Endometrial microvascular endothelial cells (primary cell): Measurements from ENCODE around the gene NHS. TPM values are rescaled to one million over a fixed set of nuclear protein-coding genes. Genes with fewer than 3 reads are reported as not detected.
"Not testable (repeated sequence)": the region's sequence is repeated elsewhere in the genome, so short reads cannot be mapped to it uniquely, and the experiment has no call there.

Experiments used
- in situ Hi-C: cut with HindIII; loops from 2 replicates; pipeline ENCODE4 v1.10.0; 2017; ENCODE audit warnings: low sequenced_read_pairs, low pct_unique_long_range_greater_than_20kb; ENCODE audit errors: inconsistent ontology term
- total RNA-seq: library from RNA; depleted of rRNA; stranded (reverse); fragments of >200 nt; gene quantifications from one replicate; pipeline ENCODE4 v1.2.3, GENCODE V29; 2015; ENCODE audit errors: inconsistent ontology term

NHS gene
- total RNA-seq, 1 donor from 2014 or later, result not detected

DNA sequence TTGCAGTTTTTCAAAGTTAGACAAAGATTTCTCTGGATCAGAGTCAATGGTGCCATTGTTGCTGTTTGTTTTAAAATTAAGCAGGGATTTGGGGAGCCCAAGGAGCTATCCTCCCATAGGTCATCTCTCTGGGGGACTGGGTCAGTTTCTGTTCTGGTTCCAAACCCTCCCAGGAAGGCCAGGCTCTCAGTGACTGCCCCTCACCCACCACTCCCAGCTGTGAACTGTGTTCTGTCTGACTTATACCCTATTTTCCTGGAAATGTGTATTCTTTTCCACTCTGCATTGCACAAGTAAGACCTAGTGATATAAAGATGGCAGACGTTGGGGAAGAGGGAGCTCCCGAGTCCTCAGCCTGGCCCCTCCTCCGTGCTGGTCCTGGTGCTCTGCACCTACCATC, 65.8 kb downstream of the NHS start:
- in situ Hi-C loops, result no loop called here

GRCh38 chrX:17441965-17442364, 67.0 kb downstream of the NHS start:
- in situ Hi-C loops, result no loop called here

DNA sequence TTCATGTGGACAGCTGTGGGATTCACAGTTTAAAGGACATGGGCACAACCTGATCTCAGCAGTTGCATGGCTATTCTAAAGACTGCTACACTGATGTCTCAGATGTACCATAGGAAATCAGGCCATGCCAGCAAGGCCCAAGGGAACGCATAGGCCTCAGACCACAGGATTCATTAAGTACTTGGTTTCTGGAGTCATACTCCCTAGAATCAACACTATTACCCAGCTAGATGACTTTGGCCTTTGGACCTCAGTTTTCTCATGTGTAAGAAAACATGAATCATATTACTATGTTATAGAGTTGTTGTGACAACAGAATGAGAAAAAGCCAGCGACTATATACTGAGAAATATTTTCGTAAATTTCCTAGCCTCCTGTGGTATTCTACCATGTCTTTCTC, 67.9 kb downstream of the NHS start:
- in situ Hi-C loops, result no loop called here

DNA sequence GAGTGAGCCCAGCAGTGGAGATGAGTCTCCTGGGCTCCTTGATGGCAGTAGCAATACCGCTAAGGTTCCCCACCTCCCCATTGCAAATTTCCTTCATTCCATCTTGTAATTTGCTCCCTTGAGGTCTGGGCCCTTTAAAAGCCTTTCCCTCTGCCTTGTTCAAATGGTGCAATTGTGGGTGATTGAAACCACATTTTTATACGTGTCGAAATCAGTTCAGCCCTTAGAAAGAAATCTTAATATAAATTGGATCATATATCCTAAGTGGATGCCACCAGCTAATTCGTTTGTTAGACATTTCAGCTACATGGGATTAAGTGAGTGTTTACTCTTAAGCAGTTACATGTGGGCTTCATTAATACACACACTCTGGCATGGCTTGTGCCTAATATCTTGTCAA, 68.6 kb downstream of the NHS start:
- in situ Hi-C loops, result no loop called here

GRCh38 chrX:17446269-17446668, 71.3 kb downstream of the NHS start:
- in situ Hi-C loops, result not testable (repeated sequence)

- in situ Hi-C loops, result no loop called here
These were observed 73.2 kb downstream of the NHS start for GRCh38 chrX:17448188-17448587.

GRCh38 chrX:17449866-17450265, 74.9 kb downstream of the NHS start:
- in situ Hi-C loops, result no loop called here

- in situ Hi-C loops, result no loop called here
These were observed 78.8 kb downstream of the NHS start for GRCh38 chrX:17453788-17454187.

- in situ Hi-C loops, result no loop called here
These were observed 81.5 kb downstream of the NHS start for GRCh38 chrX:17456526-17456925.

DNA sequence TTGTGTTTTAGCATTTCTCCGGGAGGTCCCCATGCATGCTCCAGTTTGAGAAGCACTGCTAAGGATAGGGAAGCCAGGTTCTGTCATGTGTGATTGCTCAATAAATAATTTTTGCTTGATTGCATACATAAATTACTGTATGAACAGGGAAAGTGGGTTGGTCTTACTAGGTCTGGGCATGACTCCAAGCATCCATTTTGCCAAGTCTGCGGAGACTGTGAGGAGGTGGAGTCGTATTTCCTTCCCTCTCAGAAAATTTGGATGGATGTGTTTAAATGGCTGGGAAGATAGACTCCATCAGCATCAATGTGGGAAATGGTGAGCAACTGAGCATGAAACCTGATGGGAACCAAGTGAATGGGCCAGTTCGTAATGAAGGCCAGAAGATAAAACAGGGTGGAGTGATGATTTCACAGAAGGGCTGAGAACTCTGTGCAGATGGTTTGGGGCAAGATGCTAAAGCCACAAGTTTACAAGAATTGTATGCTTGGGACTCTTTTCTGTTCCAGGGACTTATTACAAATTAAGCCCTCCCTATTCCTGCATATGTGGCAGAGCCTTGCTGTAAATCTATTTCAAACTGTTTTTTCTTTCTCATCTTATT, 84.1 kb downstream of the NHS start:
- in situ Hi-C loops, result no loop called here

DNA sequence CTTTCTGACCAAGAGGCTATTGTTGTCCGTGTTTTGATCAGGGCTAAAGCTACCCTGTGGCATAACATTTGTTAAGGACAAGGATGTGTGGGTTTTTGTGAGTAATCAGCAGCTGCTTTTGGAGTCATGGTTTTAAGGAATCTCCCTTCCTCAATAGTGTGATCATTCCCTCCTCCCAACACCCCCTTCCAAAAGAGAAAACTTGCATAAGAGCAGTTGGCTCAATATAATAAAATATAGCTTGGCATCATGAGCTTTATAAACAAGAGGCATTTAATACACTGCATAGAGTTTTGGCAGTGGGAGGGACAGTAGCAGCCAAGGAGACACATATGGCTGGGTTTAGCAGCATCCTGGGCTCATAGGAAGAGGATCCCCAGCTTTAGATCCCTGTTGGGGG, 84.7 kb downstream of the NHS start:
- in situ Hi-C loops, result no loop called here

DNA sequence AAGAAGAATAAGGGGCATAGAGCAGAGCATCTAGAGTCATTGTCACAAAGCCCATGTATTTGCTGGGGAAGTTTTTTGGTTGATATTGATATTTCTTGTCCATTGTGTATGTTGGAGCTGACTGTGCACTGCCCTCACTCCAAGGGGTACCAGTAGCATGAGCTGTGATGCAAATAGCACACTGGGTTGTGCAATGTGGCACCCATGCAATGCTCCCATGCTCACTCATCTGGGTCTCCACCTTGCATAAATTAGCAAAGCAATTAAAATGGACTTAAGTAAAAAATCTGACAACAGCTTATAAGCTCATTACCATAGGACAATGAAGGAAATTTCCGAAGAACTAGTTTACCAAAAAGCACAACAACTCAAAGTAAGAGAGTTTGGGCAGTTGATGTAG, 87.9 kb downstream of the NHS start:
- in situ Hi-C loops, result no loop called here

DNA sequence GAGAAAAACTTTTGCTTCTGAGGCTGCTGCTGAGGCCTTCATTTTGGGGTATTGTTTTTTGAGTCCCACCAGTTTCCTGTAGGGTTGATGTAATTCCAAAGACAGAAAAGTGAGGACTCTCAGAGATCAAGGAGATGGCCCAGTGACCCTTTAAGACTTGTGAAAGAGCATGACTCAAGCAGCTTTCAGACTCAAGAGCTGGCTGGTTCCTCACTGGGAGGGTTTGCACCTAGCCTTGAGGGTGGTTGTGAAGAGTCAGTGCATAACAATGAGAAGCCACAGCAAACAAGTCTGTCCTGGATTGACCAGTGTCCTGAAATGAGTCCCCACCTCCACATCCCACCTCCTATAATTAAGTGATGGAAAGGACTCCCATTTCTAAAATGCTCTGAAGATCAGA, 89.2 kb downstream of the NHS start:
- in situ Hi-C loops, result no loop called here

GRCh38 chrX:17465201-17465600, 90.2 kb downstream of the NHS start:
- in situ Hi-C loops, result no loop called here

- in situ Hi-C loops, result no loop called here
These were observed 90.8 kb downstream of the NHS start for GRCh38 chrX:17465802-17466201.

DNA sequence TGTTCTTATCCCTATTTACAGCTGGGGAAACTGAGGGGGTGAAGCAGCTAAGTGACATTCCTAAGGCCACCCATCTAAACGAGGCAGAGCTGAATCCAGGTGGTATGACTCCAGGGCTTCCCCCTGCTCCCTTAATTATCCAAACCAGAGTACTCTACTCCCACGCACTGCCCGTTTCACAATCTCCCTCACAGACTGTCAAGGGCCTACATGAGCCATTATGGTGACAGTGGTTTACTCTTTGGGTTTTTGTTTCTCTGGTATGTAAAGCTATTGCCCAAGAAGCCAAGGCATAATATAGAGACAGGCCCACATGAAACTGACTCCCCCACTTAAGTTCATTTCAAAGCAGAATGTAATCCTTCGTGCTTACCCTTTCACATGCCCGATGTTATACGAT, 95.1 kb downstream of the NHS start:
- in situ Hi-C loops, result no loop called here

DNA sequence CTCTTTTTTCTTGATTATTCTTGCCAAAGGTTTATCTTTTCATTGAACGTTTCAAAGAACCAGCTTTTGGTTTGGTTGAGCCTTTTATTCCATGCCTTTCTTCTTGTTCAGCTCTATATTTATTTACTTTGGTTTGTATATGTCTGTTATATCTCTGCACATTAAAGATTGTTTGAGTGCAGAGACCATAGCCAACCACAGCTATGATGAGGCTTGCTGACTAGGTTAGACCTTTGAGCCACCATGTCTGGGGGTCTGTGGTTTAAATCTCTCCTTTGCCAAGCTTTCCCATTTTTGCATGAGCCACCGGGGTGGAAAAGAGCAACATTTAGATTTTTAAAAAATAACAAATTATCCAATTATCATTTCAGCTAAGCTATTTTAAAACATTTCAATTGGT, 96.1 kb downstream of the NHS start:
- in situ Hi-C loops, result no loop called here

DNA sequence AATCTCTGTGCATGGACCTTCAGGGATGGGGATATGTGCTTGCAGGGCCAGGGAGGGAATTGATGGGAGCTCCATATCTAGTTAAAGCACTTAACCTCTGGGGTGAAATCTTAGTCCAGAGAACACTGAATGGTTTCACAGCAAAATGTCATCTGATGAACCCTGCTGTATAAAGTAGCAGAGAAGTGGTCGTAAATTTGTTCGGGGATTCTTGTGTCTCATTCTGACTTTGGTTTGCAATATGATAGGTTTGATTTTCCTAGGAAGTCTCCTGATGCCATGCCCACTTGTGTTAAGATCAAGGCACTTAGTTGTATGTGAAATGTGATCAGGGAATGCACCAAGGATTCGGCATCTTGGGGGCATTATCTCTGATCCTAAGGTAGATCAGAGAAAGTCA, 96.9 kb downstream of the NHS start:
- in situ Hi-C loops, result no loop called here

GRCh38 chrX:17472424-17472823, 97.4 kb downstream of the NHS start:
- in situ Hi-C loops, result no loop called here

GRCh38 chrX:17473021-17473420, 98.0 kb downstream of the NHS start:
- in situ Hi-C loops, result no loop called here

DNA sequence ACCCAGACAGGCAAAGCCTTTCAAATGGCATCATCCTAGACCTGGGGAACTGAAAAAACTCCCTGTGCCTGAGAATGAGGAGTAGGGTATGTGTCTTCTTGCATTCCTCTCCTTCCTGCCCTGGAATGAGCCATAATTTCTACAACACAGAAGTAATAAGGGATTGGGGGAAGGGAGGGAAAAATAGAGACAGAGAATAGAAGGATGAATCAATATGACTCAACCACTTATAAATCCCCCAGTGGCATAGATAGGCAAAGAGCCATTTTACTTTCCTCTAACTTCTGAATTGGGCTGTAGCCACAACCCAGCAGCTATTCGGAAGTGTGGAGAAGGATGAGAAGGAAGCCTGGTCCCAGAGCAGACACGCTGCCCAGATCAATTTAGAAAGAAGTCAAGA, 99.9 kb downstream of the NHS start:
- in situ Hi-C loops, result no loop called here
